Measurements from ENCODE around the gene FAM90A1.
"Not testable (repeated sequence)": the region's sequence is repeated elsewhere in the genome, so short reads cannot be mapped to it uniquely, and the experiment has no call there.

FAM90A1 gene

GRCh38 chr12:8233300-8233855, 6.0 kb upstream of the FAM90A1 start:
- not testable (repeated sequence) for DNase-seq

- peak; percentile 75 for DNase-seq
Observed at GRCh38 chr12:8231666-8232608, 4.5 kb upstream of the FAM90A1 start.

- not testable (repeated sequence) for DNase-seq
Observed at GRCh38 chr12:8231049-8231448, 3.6 kb upstream of the FAM90A1 start.

GRCh38 chr12:8229486-8229885, 2.1 kb upstream of the FAM90A1 start:
- DNase-seq: not testable (repeated sequence)

- not testable (repeated sequence) for DNase-seq
Observed at GRCh38 chr12:8228607-8229006, 1.2 kb upstream of the FAM90A1 start.

- not testable (repeated sequence) for DNase-seq
Observed at GRCh38 chr12:8227732-8228077, 287 bp upstream of the FAM90A1 start.

- DNase-seq: no peak
Observed at GRCh38 chr12:8226355-8226754, 1.1 kb downstream of the FAM90A1 start.

- DNase-seq: not testable (repeated sequence)
Observed at GRCh38 chr12:8224782-8225181, 2.6 kb downstream of the FAM90A1 start.

GRCh38 chr12:8223646-8224045, 3.8 kb downstream of the FAM90A1 start:
- not testable (repeated sequence) for DNase-seq

GRCh38 chr12:8222303-8222702, 5.1 kb downstream of the FAM90A1 start:
- not testable (repeated sequence) for DNase-seq

- not testable (repeated sequence) for DNase-seq
Observed at GRCh38 chr12:8221844-8222243, 5.6 kb downstream of the FAM90A1 start.

GRCh38 chr12:8221375-8221774, 6.0 kb downstream of the FAM90A1 start:
- DNase-seq: not testable (repeated sequence)

- DNase-seq: not testable (repeated sequence)
Observed at GRCh38 chr12:8218711-8219382, 8.6 kb downstream of the FAM90A1 start.

GRCh38 chr12:8197685-8198308, 29.6 kb downstream of the FAM90A1 start:
- DNase-seq: not testable (repeated sequence)

- not testable (repeated sequence) for DNase-seq
Observed at GRCh38 chr12:8188088-8188487, 39.3 kb downstream of the FAM90A1 start.

- not testable (repeated sequence) for DNase-seq
Observed at GRCh38 chr12:8184206-8184605, 43.2 kb downstream of the FAM90A1 start.

- not testable (repeated sequence) for DNase-seq
Observed at GRCh38 chr12:8183346-8183745, 44.1 kb downstream of the FAM90A1 start.

- DNase-seq: not testable (repeated sequence)
Observed at GRCh38 chr12:8182923-8183322, 44.5 kb downstream of the FAM90A1 start.

GRCh38 chr12:8181271-8181670, 46.1 kb downstream of the FAM90A1 start:
- DNase-seq: not testable (repeated sequence)

- peak; percentile 88 for DNase-seq
Observed at GRCh38 chr12:8179989-8180585, 47.3 kb downstream of the FAM90A1 start.

GRCh38 chr12:8172911-8173310, 54.5 kb downstream of the FAM90A1 start:
- not testable (repeated sequence) for DNase-seq
